Coronary artery (tissue), 2 donors: ENCODE data around the gene RALBP1.

Experiments used
- DNase-seq: peaks from one replicate; pipeline ENCODE4 v3.0.0-alpha.2; 2017; ENCODE audit warnings: low spot score
- H3K27ac ChIP-seq, 2 donors: fragments of 200-600 bp; sonication (generic); one replicate each; pipeline ENCODE4 v1.5.1; 2016 to 2019
- H3K4me3 ChIP-seq: fragments of 200-600 bp; sonication (generic); 2 replicates; pipeline ENCODE4 v1.5.1; 2016; ENCODE audit warnings: mild to moderate bottlenecking, moderate library complexity
- TF ChIP-seq, protein P1 (sequence below): fragments of 200-600 bp; sonication (generic); IDR thresholded peaks from one replicate; pipeline ENCODE4 v1.5.1; 2019; ENCODE audit warnings: antibody characterized with exemption

RALBP1 gene

DNA sequence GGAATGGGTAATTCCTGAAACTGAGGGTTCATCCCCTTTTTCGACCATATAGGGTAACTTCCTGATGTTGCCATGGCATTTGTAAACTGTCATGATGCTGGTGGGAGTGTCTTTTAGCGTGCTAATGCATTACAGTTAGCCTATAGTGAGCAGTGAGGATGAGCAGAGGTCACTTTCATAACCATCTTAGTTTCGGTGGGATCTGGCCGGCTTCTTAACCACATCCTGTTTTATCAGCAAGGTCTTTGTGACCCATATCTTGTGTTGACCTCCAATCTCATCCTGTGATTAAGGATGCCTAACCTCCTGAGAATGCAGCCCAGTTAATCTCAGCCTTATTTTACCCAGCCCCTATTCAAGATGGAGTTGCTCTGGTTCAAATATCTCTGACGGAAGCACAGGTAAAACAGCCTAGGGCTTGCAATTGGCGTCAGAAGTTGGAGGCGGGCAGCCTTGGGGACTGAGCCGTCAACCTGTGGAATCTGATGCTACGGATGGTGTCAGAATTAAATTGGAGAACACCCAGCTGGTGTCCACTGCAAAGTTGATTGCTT lies 19.5 kb downstream of the RALBP1 start:
- DNase-seq = no peak
- no peak overlapping the region for H3K27ac ChIP-seq

DNA sequence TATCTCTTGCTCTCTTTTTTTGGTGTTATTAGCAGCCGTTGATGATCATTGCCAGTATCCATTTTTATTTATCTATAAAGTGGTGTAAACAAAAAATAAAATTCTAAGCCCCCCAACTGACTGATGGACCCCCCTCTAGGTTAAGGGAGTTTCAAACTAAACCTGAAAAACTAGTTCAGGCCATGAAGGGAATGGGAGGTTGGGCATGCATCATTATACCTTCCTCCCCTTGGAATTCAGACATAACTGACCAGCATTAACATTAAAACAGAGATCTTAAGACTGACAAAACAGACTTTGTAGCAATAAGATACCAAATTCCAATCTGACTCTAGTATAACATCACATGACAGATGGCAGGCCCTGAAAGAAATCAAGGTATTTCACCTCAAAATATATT lies 20.2 kb downstream of the RALBP1 start:
- H3K4me3 ChIP-seq = no peak overlapping the region
- DNase-seq = no peak
- TF ChIP-seq, protein P1, sequence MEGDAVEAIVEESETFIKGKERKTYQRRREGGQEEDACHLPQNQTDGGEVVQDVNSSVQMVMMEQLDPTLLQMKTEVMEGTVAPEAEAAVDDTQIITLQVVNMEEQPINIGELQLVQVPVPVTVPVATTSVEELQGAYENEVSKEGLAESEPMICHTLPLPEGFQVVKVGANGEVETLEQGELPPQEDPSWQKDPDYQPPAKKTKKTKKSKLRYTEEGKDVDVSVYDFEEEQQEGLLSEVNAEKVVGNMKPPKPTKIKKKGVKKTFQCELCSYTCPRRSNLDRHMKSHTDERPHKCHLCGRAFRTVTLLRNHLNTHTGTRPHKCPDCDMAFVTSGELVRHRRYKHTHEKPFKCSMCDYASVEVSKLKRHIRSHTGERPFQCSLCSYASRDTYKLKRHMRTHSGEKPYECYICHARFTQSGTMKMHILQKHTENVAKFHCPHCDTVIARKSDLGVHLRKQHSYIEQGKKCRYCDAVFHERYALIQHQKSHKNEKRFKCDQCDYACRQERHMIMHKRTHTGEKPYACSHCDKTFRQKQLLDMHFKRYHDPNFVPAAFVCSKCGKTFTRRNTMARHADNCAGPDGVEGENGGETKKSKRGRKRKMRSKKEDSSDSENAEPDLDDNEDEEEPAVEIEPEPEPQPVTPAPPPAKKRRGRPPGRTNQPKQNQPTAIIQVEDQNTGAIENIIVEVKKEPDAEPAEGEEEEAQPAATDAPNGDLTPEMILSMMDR = no peak
- no peak overlapping the region for H3K27ac ChIP-seq

More for the DNA sequence above, 19.5 kb downstream of the RALBP1 start:
- H3K4me3 ChIP-seq = no peak overlapping the region
- TF ChIP-seq, protein P1 = no peak

DNA sequence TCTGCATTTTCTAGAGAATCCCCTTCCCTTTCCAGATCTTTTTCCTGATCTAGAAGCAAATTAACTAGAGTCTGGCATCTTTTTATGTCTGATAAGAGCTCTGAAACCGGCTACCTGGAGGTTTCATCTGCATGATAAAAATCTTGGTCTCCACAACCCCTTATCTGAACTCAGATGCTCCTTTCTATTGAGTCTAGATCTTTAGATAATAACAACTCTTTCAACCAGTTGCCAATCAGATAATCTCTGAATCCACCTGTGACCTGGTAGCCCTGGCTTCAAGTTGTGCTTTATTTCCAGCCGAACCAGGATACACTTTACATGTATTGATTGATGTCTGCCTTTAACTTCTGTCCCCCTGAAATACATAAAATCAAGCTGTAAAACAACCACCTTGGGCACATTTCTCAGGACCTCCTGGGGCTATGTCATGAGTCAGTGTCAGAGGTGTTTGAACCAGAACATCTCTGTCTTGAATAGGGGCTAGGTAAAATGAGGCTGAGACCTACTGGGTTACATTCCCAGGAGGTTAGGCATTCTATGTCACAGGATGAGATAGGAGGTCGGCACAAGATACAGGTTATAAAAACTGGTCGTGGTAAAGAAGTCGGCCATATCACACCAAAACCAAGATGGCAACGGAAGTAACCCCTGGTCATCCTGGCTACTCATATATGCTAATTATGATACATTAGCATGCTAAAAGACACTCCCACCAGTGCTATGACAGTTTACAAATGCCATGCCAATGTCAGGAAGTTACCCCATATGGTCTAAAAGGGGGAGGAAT lies 20.8 kb downstream of the RALBP1 start:
- Histone ChIP-seq H3K4me3 (no peak overlapping the region), H3K27ac (no peak overlapping the region)
- TF ChIP-seq, protein P1 = no peak
- DNase-seq = no peak

DNA sequence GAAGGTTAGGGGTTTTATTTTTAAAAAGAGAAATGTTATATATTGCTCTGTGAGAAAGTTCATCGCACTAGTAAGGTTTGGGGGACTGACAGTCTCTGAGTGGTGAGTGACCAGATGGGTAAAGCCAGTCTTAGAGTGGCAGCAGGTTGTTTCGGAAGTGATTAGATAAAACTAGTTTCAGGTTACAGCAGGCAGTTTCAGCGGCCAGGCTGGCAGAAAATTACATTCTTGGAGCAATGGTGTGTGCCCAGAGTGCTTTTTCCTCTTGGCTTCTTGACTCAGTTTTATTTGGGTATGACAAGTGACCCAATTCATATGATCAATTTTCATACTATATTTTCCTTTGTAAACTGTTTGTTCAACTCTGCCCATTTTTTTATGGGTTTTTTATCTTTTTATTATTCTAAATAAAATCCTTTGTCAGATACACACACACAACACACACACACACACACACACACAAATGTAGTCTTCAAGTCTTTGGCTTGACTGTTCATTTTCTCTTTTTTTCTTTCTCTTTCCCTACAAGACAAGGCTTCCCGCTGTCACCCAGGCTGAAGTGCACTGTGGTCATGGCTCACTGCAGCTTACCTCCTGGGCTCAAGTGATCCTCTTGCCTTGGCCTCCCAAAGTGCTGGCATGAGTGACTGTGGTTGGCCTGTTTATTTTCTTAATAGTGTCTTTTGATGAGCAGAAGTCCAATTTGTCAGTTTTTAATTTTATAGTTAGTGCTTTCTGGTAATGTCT lies 30.9 kb downstream of the RALBP1 start:
- no peak for DNase-seq
- H3K4me3 ChIP-seq = no peak overlapping the region
- no peak overlapping the region for H3K27ac ChIP-seq
- TF ChIP-seq, protein P1 = no peak

DNA sequence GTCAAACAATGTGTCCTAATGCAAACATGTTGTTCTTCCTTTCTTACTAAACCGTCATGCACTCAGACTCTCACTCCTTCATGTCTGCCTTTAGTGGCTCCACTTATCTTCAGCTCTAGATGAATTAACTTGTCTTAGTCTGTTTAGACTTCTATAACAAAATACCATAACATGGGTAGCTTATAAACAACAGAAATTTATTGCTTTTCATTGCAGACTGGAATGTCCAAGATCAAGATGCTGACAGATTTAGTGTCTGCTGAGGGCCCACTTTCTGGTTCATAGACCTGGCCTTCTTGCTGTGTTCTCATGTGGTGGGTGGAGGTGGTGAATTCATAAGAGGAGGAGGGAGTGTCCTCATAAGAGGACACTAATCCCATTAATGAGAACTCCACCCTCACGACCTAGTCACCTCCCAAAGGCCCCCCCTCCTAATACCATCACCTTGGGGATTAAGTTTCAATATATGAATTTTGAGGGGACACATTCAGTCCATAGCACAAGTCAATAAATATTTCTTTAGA lies 32.3 kb downstream of the RALBP1 start:
- Histone ChIP-seq H3K27ac (no peak overlapping the region), H3K4me3 (no peak overlapping the region)
- no peak for DNase-seq
- TF ChIP-seq, protein P1 = no peak

DNA sequence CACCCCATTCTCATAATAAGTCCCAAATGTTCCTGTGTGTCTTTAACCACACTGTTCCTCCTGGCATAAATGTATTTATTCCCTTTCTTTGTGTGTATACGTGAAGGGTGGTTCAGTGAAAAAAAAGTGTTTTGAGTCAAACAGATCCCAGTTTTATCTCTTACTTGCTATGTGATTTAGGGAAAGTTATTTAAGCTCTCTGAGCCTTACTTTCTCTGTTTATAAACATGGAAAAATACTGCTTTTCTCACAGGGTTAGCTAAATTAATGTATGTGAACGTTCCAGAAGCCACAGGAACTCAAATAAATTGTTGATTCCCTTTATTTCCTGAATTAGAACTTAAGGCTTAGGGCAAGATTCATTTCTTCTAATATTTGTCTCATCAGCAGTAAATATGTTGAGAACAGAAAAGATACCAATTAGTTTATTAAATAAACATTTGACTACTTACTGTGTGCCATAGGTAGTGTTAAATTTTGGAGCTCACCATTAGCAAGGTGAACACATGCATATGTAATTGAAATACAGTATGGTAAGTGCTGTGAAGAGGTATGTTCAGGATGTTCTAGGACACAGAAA lies 33.2 kb downstream of the RALBP1 start:
- TF ChIP-seq, protein P1 = no peak
- Histone ChIP-seq H3K4me3 (no peak overlapping the region), H3K27ac (no peak overlapping the region)
- DNase-seq = no peak
